ENCODE data around the gene STARD3.

STARD3 gene

GRCh38 chr17:39602533-39603303, 34.2 kb upstream of the STARD3 start:
- H4K20me1 ChIP-seq (ENCODE audit: insufficient read depth, low read length) = no peaks in the 10 kb centered on the region
- no peak overlapping the region for H3K4me3 ChIP-seq (ENCODE audit: low read depth, low read length, poor library complexity, severe bottlenecking)
- H3K36me3 ChIP-seq (ENCODE audit: insufficient read depth, low read length) = no peaks in the 10 kb centered on the region
- H3K4me1 ChIP-seq (ENCODE audit: insufficient read depth, low read length, severe bottlenecking) = peaks cover 5% of the 10 kb centered on the region
- H3K9me3 ChIP-seq (ENCODE audit: low read length) = no peaks in the 10 kb centered on the region
- no peak overlapping the region for H3K4me2 ChIP-seq (ENCODE audit: low read length)
- no peaks in the 10 kb centered on the region for H3K9me2 ChIP-seq (ENCODE audit: low read depth, low read length)
- H3K79me2 ChIP-seq (ENCODE audit: insufficient read depth, low read length) = no peaks in the 10 kb centered on the region
- TF ChIP-seq, protein P1, sequence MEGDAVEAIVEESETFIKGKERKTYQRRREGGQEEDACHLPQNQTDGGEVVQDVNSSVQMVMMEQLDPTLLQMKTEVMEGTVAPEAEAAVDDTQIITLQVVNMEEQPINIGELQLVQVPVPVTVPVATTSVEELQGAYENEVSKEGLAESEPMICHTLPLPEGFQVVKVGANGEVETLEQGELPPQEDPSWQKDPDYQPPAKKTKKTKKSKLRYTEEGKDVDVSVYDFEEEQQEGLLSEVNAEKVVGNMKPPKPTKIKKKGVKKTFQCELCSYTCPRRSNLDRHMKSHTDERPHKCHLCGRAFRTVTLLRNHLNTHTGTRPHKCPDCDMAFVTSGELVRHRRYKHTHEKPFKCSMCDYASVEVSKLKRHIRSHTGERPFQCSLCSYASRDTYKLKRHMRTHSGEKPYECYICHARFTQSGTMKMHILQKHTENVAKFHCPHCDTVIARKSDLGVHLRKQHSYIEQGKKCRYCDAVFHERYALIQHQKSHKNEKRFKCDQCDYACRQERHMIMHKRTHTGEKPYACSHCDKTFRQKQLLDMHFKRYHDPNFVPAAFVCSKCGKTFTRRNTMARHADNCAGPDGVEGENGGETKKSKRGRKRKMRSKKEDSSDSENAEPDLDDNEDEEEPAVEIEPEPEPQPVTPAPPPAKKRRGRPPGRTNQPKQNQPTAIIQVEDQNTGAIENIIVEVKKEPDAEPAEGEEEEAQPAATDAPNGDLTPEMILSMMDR (IDR thresholded peaks at IDR 0.05; ENCODE audit: low read length) = no peak
- no peak for TF ChIP-seq EZH2 (IDR thresholded peaks at IDR 0.05; ENCODE audit: borderline replicate concordance, low read length)
- H3F3A ChIP-seq (ENCODE audit: insufficient read depth, low read length) = no peaks in the 10 kb centered on the region
- H2AFZ ChIP-seq (ENCODE audit: low read length) = no peak overlapping the region
- H3K27ac ChIP-seq (ENCODE audit: low read depth, low read length, poor library complexity, severe bottlenecking) = no peak overlapping the region
- H3K27me3 ChIP-seq (ENCODE audit: insufficient read depth, low read length) = peaks cover 36% of the 10 kb centered on the region; the same call in 1 of the 2 replicates
- H3K9ac ChIP-seq (ENCODE audit: low read length) = no peak overlapping the region

DNA sequence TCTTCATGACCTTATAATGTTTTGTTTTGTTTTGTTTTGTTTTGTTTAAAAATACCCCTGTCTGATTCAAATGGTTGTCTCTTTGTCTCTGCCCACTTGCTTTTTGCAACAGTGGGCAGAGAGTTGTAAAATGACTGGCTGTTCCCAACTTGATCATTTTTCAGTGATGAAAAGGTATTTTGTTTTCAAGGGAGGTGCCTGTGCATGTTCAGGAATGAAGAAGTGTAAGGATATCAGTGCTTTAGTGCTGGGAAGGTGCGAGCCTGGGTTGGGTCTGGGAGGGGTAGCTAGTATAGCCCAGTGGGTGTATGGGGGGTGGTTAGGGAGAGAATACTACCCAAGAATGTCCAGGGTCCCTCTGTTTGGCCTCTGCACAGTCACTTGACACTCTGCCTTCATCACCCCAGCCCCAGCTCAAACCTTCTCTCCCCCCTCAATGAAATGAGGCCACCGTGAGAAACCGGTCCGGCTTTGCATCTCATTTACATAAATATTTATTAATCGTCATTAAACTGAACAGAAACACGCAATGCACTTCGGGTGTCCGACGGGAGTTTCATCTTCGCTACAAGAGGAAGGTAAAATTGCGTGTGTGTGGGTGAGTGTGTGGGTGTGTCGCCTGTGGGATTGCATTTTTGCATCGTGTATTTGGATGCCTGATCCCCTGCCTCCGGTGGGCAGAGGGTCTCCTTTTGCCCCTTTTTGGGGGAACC, 33.5 kb upstream of the STARD3 start:
- no peak overlapping the region for H2AFZ ChIP-seq (ENCODE audit: low read length)
- TF ChIP-seq EZH2 (IDR thresholded peaks at IDR 0.05; ENCODE audit: borderline replicate concordance, low read length) = no peak
- TF ChIP-seq, protein P1 (IDR thresholded peaks at IDR 0.05; ENCODE audit: low read length) = no peak
- H3K27ac ChIP-seq (ENCODE audit: low read depth, low read length, poor library complexity, severe bottlenecking) = no peak overlapping the region
- H3F3A ChIP-seq (ENCODE audit: insufficient read depth, low read length) = no peaks in the 10 kb centered on the region
- no peak overlapping the region; the same call in 1 of the 2 replicates for H3K4me2 ChIP-seq (ENCODE audit: low read length)
- H3K4me3 ChIP-seq (ENCODE audit: low read depth, low read length, poor library complexity, severe bottlenecking) = no peak overlapping the region
- H3K27me3 ChIP-seq (ENCODE audit: insufficient read depth, low read length) = peaks cover 36% of the 10 kb centered on the region; the same call in 1 of the 2 replicates
- no peak overlapping the region for H3K9ac ChIP-seq (ENCODE audit: low read length)
- no peaks in the 10 kb centered on the region for H4K20me1 ChIP-seq (ENCODE audit: insufficient read depth, low read length)
- H3K9me3 ChIP-seq (ENCODE audit: low read length) = no peaks in the 10 kb centered on the region
- no peaks in the 10 kb centered on the region for H3K36me3 ChIP-seq (ENCODE audit: insufficient read depth, low read length)
- peaks cover 5% of the 10 kb centered on the region for H3K4me1 ChIP-seq (ENCODE audit: insufficient read depth, low read length, severe bottlenecking)
- no peaks in the 10 kb centered on the region for H3K79me2 ChIP-seq (ENCODE audit: insufficient read depth, low read length)
- no peaks in the 10 kb centered on the region for H3K9me2 ChIP-seq (ENCODE audit: low read depth, low read length)

DNA sequence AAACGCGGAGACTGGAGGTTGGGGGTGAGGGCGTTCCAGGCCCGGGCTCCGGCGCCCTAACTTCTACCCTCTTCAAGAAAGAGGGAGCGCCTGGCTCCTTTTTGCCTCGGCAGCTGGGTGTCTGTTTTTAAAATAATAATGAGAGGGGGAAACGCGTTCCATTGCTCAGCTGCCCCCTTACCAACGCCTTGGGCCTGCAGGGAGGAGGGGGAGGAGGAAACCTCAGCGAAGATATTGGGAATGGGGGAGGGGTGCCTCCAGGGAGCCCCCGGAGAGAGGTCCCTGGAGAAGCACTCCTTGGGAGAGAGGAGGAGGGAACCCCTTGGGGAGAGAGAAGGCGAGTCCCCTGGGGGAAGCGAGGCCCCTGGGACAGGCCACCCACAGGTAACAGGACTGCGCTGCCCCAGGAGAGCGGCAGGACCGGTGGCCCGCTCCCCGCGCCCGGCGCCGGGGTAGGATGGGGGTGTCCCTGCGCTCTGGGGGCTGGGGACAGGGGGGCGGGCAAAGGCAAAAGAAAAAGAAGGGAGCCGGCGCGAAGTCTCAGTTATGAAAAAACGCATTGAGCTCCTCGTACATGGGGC, 31.9 kb upstream of the STARD3 start:
- Histone ChIP-seq H3K9me3 (ENCODE audit: low read length) (no peaks in the 10 kb centered on the region), H4K20me1 (ENCODE audit: insufficient read depth, low read length) (no peaks in the 10 kb centered on the region), H3K4me1 (ENCODE audit: insufficient read depth, low read length, severe bottlenecking) (peaks cover 5% of the 10 kb centered on the region), H3K9ac (ENCODE audit: low read length) (no peak overlapping the region), H3K36me3 (ENCODE audit: insufficient read depth, low read length) (no peaks in the 10 kb centered on the region), H3K4me2 (ENCODE audit: low read length) (no peak overlapping the region), H3K4me3 (ENCODE audit: low read depth, low read length, poor library complexity, severe bottlenecking) (no peak overlapping the region), H2AFZ (ENCODE audit: low read length) (no peak overlapping the region), H3K9me2 (ENCODE audit: low read depth, low read length) (no peaks in the 10 kb centered on the region), H3K27ac (ENCODE audit: low read depth, low read length, poor library complexity, severe bottlenecking) (no peak overlapping the region), H3F3A (ENCODE audit: insufficient read depth, low read length) (no peaks in the 10 kb centered on the region), H3K27me3 (ENCODE audit: insufficient read depth, low read length) (peaks cover 33% of the 10 kb centered on the region; the same call in 1 of the 2 replicates), H3K79me2 (ENCODE audit: insufficient read depth, low read length) (no peaks in the 10 kb centered on the region)
- TF ChIP-seq EZH2 (IDR thresholded peaks at IDR 0.05; ENCODE audit: borderline replicate concordance, low read length) = no peak
- TF ChIP-seq, protein P1 (IDR thresholded peaks at IDR 0.05; ENCODE audit: low read length) = no peak
